Skin epidermis (tissue), 12 donors: ENCODE measurements around the gene MBLAC1.
"Not testable (repeated sequence)": the region's sequence is repeated elsewhere in the genome, so short reads cannot be mapped to it uniquely, and the experiment has no call there.

Experiments
- H3K27ac ChIP-seq, 21 experiments: fragments of 200-600 bp; sonication (generic) in 11 of 21; one replicate each; pipeline ENCODE4 v1.5.0; 2020; ENCODE audit warnings: mild to moderate bottlenecking in 3 of 21, inconsistent platforms in 2 of 21, moderate library complexity in 2 of 21
- H3K4me3 ChIP-seq, 7 experiments: fragments of 200-600 bp; sonication (generic) in 2 of 7; one replicate each; pipeline ENCODE4 v1.5.0; 2020; ENCODE audit warnings: inconsistent platforms in 2 of 7, mild to moderate bottlenecking in 2 of 7, moderate library complexity in 1 of 7

Gene MBLAC1

GRCh38 chr7:100119072-100119969 lies 7.4 kb upstream of the MBLAC1 start, which contains the start of the genes CNPY4 and TAF6:
Gene CNPY4 (plus strand): TSS chr7:100119634. CDS start chr7:100119745, 111 bp downstream.
Gene TAF6 (minus strand): TSS chr7:100119358. CDS start chr7:100114209, 5,149 bp downstream.
- H3K27ac ChIP-seq, result peak within 1 kb of the TSS; percentile 81 to 99 (median 95)
- peak within 1 kb of the TSS; percentile 56 to 85 (median 81) for H3K4me3 ChIP-seq

GRCh38 chr7:100119970-100120732 lies 6.6 kb upstream of the MBLAC1 start:
- peak overlapping the region; percentile 56 to 85 (median 81) for H3K4me3 ChIP-seq
- H3K27ac ChIP-seq, result peak overlapping the region; percentile 81 to 99 (median 95)

- peak overlapping the region in 17 of 21 experiments; percentile 81 to 99 (median 95) for H3K27ac ChIP-seq
- H3K4me3 ChIP-seq, result peak overlapping the region in 2 of 7 experiments; percentile 81
These were observed 6.1 kb upstream of the MBLAC1 start for GRCh38 chr7:100120733-100121036.

GRCh38 chr7:100122067-100122466 lies 4.7 kb upstream of the MBLAC1 start:
- peak overlapping the region in 6 of 21 experiments; percentile 17 to 58 (median 45) for H3K27ac ChIP-seq
- H3K4me3 ChIP-seq, result no peak overlapping the region

- Histone ChIP-seq H3K27ac (peak overlapping the region in 6 of 21 experiments; percentile 17 to 58 (median 45)), H3K4me3 (no peak overlapping the region)
These were observed 4.2 kb upstream of the MBLAC1 start for GRCh38 chr7:100122568-100122967.

- peak overlapping the region in 6 of 21 experiments; percentile 2 to 37 (median 15) for H3K27ac ChIP-seq
- H3K4me3 ChIP-seq, result no peak overlapping the region
These were observed 2.2 kb upstream of the MBLAC1 start for GRCh38 chr7:100124301-100125230.

- Histone ChIP-seq H3K4me3 (peak overlapping the region; percentile 60 to 93 (median 73)), H3K27ac (peak overlapping the region; percentile 81 to 99 (median 95))
These were observed 382 bp upstream of the MBLAC1 start for GRCh38 chr7:100126239-100126930.

- Histone ChIP-seq H3K27ac (peak overlapping the region in 20 of 21 experiments; percentile 81 to 99 (median 95)), H3K4me3 (peak overlapping the region; percentile 60 to 93 (median 73))
These were observed 1.3 kb downstream of the MBLAC1 start for GRCh38 chr7:100127866-100128636.

- Histone ChIP-seq H3K27ac (peak overlapping the region in 2 of 21 experiments; percentile 89 to 94), H3K4me3 (no peak overlapping the region)
These were observed 1.8 kb downstream of the MBLAC1 start for GRCh38 chr7:100128637-100128963.

GRCh38 chr7:100130220-100130607 lies 3.4 kb downstream of the MBLAC1 start:
- H3K27ac ChIP-seq, H3K4me3 ChIP-seq: not testable (repeated sequence)

GRCh38 chr7:100130608-100131453 lies 4.1 kb downstream of the MBLAC1 start:
- Histone ChIP-seq H3K27ac (peak overlapping the region in 1 of 21 experiments; percentile 7), H3K4me3 (no peak overlapping the region)

- no peak overlapping the region for H3K27ac ChIP-seq
- no peak overlapping the region for H3K4me3 ChIP-seq
These were observed 5.4 kb downstream of the MBLAC1 start for GRCh38 chr7:100132126-100132525.

GRCh38 chr7:100132697-100133151 lies 6.0 kb downstream of the MBLAC1 start:
- H3K27ac ChIP-seq, result no peak overlapping the region
- no peak overlapping the region for H3K4me3 ChIP-seq

- H3K4me3 ChIP-seq, result no peak overlapping the region
These were observed 11.3 kb downstream of the MBLAC1 start for GRCh38 chr7:100137851-100138760.

GRCh38 chr7:100141555-100141949 lies 14.8 kb downstream of the MBLAC1 start:
- Histone ChIP-seq H3K27ac (peak overlapping the region in 3 of 21 experiments; percentile 9 to 44 (median 14)), H3K4me3 (no peak overlapping the region)

More at GRCh38 chr7:100137851-100138760, 11.3 kb downstream of the MBLAC1 start:
- H3K27ac ChIP-seq, result no peak overlapping the region

GRCh38 chr7:100142461-100142860 lies 15.7 kb downstream of the MBLAC1 start:
- H3K4me3 ChIP-seq, result no peak overlapping the region
- no peak overlapping the region for H3K27ac ChIP-seq
